ENCODE measurements around the gene PFDN1.
A peak's percentile ranks its signal among the peaks of the same experiment; 100 is the strongest.

PFDN1 gene

GRCh38 chr5:140224658-140225057 is 78.2 kb downstream of the PFDN1 start:
- DNase-seq (ENCODE audit: low spot score), result no peak
- TF ChIP-seq CTCF (IDR thresholded peaks at IDR 0.05; ENCODE audit: extremely low read depth, insufficient read depth, missing control alignments), result no peak
- in situ Hi-C loops (cut with MboI; ENCODE audit: low pct_unique_long_range_greater_than_20kb, low sequenced_read_pairs, unreplicated experiment), result no loop called here

DNA sequence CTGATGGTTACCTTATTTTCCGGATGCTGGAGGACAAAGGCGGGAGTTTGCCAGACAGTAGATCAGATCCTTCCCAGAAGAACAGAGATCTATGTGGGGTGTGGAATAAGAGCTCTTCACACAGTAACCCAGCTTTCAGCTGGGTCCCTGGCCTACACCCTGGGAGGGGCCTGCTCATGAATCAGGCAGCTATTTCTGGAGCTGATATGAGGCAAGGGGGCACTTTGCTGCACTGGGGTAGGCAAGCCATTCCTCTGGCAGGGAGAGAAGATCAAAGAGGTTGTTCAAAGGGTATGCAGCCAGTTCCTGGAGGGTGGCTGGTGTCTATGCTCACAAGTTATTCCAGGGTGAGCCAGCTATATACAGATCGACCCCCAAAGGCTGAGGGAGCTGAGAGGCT is 79.3 kb downstream of the PFDN1 start:
- no peak for TF ChIP-seq CTCF (IDR thresholded peaks at IDR 0.05; ENCODE audit: extremely low read depth, insufficient read depth, missing control alignments)
- in situ Hi-C loops (cut with MboI; ENCODE audit: low pct_unique_long_range_greater_than_20kb, low sequenced_read_pairs, unreplicated experiment), result no loop called here
- no peak for DNase-seq (ENCODE audit: low spot score)

GRCh38 chr5:140222416-140222815 is 80.5 kb downstream of the PFDN1 start:
- in situ Hi-C loops (cut with MboI; ENCODE audit: low pct_unique_long_range_greater_than_20kb, low sequenced_read_pairs, unreplicated experiment), result no loop called here
- DNase-seq (ENCODE audit: low spot score), result no peak
- TF ChIP-seq CTCF (IDR thresholded peaks at IDR 0.05; ENCODE audit: extremely low read depth, insufficient read depth, missing control alignments), result no peak

DNA sequence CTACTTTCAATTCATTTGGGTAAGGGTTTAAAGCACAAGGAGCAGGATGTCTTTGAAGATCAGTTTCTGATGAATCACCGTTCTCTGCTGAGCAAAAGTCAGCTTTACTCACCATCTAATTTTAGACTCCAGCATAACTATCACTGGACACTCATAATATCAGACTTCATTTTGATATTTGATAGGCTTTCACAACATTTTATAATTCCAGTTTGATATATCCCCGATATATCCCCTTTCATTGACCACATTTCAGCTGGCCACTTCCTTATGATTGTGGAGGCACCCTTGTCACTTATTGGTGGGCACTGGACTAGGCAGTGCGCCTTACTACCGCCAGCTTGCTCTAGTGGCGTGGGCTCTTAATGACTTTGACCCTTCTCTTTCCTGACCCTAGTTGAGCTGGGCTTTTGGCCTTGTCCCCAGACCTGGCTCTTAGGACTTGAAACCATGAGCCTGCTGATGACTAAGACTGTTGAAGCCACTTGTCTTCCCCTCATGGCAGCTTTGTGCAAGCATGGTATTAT is 81.1 kb downstream of the PFDN1 start:
- TF ChIP-seq CTCF (IDR thresholded peaks at IDR 0.05; ENCODE audit: extremely low read depth, insufficient read depth, missing control alignments), result no peak
- DNase-seq (ENCODE audit: low spot score), result peak; percentile 53
- in situ Hi-C loops (cut with MboI; ENCODE audit: low pct_unique_long_range_greater_than_20kb, low sequenced_read_pairs, unreplicated experiment), result no loop called here

DNA sequence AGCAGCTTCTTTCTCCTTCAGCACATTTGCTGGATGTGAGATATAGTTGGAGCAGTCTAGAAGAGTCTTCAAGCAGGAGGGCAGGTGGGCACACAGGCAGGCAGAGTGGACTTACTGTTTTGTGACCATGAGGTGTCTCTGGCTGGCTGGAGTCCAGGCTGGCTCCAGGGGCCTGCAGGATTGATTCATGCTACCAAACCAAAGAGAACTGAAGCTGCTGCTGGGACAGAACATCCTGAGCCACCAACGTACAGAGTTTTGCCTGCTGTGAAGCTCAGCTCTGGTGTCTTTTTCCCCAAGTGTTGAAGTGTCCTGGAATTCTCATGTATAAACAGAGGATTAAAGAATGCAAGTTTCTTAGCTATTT is 82.2 kb downstream of the PFDN1 start:
- no peak for DNase-seq (ENCODE audit: low spot score)

DNA sequence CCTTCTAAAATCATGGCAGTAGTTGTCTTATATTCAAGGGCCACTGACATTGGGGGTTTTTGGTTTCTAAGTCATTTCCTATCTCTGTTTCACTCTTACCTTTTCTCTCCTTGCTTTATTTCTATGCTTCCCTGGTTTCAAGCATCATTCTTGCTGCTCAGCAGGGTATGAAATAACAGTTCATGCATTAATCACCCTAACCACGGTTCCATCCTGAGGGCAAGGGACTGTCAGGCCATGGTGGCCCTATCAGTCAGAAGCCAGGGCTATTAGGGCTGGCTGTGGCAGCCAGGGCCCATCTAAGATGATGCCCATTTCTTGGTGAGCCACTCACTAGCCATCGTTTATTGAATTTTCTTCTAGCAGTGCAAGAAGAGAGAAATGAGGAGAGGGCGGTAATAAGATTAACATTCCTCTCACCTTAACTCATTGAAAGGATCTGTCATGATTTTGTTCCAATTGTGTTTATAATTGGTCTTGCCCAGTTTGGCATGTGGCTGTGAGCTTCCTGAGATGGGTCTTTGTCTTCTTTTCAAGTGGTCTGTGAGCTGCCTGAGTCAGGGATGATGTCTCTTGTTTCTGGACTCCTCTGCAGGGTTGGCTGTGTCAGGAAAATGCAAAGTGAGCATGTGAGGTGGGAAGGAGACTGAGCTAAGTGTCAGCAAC is 82.7 kb downstream of the PFDN1 start:
- DNase-seq (ENCODE audit: low spot score), result peak; percentile 32
- in situ Hi-C loops (cut with MboI; ENCODE audit: low pct_unique_long_range_greater_than_20kb, low sequenced_read_pairs, unreplicated experiment), result no loop called here

More for the DNA sequence above, 82.2 kb downstream of the PFDN1 start:
- no peak for TF ChIP-seq CTCF (IDR thresholded peaks at IDR 0.05; ENCODE audit: extremely low read depth, insufficient read depth, missing control alignments)
- in situ Hi-C loops (cut with MboI; ENCODE audit: low pct_unique_long_range_greater_than_20kb, low sequenced_read_pairs, unreplicated experiment), result no loop called here

More for the DNA sequence above, 82.7 kb downstream of the PFDN1 start:
- no peak for TF ChIP-seq CTCF (IDR thresholded peaks at IDR 0.05; ENCODE audit: extremely low read depth, insufficient read depth, missing control alignments)

All from GM13977 (cell line).